Measurements from ENCODE around the gene DDX47. TPM values are rescaled to one million over a fixed set of nuclear protein-coding genes. Genes with fewer than 3 reads are reported as not detected.
A peak's percentile ranks its signal among the peaks of the same experiment; 100 is the strongest.

The DDX47 gene
- total RNA-seq (10 to 100 TPM; 39.6 to 51.4 (median 45.7) TPM), polyA plus RNA-seq (10 to 100 TPM; 44.5 to 69.5 (median 65.4) TPM)
- long read RNA-seq, donor 1, transcript DDX47-202 (12 exons, 1,817 nt): major isoform, 26 of 27 reads
- long read RNA-seq, donor 1, partial matches to known transcripts: 0 of 27 reads
- long read RNA-seq, donor 1, other reads (novel, unspliced or antisense): 1 of 27 reads
- long read RNA-seq, donor 2, transcript DDX47-202 (12 exons, 1,817 nt): major isoform, 56 of 65 reads
- long read RNA-seq, donor 2, partial matches to known transcripts: 3 of 65 reads
- long read RNA-seq, donor 2, other reads (novel, unspliced or antisense): 1 of 65 reads

DNA sequence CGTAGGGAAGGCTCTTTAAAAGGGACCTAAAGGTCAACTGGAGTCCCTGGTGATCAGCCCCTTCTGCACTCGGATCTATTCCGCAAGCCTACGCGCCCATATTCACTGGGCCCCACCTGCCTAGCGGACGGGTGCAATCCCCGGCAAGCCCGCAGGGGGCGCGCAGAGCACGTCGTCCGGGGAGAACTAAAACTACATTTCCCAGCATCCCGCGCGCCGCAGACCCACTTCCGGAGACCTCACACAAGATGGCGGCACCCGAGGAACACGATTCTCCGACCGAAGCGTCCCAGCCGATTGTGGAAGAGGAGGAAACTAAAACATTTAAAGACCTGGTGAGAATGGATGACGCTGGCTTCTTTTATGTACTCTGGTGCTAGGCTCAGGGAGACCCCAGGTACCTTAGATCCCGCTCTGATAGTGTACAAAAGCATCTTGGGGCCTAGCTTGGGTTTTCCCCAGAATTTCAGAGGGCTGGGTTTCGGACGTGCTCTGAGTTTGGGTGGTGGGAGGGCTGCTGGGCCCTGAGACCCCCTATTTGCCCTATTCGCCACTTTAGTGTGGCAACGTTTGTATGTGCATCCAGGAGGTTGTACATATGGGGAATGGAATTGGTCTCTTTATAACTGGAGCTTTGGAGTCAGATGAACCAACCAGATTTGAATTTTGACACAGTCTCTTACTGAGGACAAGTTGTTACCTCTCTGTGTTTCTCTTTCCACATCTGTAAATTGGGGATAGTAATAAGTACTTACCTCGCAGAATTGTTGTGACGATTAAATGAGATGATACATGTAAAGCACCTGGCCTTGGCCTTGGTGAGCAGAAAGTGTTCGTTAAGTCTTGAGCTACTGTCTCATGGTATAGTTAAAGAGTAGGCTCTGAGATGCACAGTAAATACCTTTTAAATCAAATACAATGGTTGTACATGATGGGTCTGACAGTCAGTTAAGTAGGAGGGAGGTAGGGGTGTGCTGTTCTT lies at the start of gene DDX47:
Gene DDX47 (plus strand): TSS at position 227 of the 982 bp plus-strand sequence. CDS start 22 bp downstream, at position 249.
- TF ChIP-seq, protein P1, sequence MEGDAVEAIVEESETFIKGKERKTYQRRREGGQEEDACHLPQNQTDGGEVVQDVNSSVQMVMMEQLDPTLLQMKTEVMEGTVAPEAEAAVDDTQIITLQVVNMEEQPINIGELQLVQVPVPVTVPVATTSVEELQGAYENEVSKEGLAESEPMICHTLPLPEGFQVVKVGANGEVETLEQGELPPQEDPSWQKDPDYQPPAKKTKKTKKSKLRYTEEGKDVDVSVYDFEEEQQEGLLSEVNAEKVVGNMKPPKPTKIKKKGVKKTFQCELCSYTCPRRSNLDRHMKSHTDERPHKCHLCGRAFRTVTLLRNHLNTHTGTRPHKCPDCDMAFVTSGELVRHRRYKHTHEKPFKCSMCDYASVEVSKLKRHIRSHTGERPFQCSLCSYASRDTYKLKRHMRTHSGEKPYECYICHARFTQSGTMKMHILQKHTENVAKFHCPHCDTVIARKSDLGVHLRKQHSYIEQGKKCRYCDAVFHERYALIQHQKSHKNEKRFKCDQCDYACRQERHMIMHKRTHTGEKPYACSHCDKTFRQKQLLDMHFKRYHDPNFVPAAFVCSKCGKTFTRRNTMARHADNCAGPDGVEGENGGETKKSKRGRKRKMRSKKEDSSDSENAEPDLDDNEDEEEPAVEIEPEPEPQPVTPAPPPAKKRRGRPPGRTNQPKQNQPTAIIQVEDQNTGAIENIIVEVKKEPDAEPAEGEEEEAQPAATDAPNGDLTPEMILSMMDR (IDR thresholded peaks at IDR 0.05): peak; percentile 96
- H3K4me3 ChIP-seq: peak within 1 kb of the TSS; percentile 78
- no peaks in the 10 kb centered on the region for H3K27me3 ChIP-seq (ENCODE audit: insufficient read depth in 3 of 3, low read length in 2 of 3)
- DNase-seq (peak; percentile 96 to 98), ATAC-seq (peak; percentile 99 to 100 (median 100))
- peaks cover 32% of the 10 kb centered on the region for H3K4me1 ChIP-seq
- peak within 1 kb of the TSS; percentile 77 for H3K27ac ChIP-seq
- intact Hi-C loops (cut with DNase I): loop anchor here in 1 of 2 donors (10.0 kb wide), 1 partner anchor 669 kb away; no protein-coding TSS in a partner anchor
- no peaks in the 10 kb centered on the region for H3K9me3 ChIP-seq
- H3K36me3 ChIP-seq (ENCODE audit: insufficient read depth in 1 of 2, low read depth in 1 of 2): peaks cover 5 to 22% of the 10 kb centered on the region in 2 donors
- WGBS, 3 donors: 2% methylated on average over 35 of the region's 35 CpGs

GRCh38 chr12:12764824-12765223 lies 48.3 kb upstream of the DDX47 start:
- no peaks in the 10 kb centered on the region for H3K36me3 ChIP-seq (ENCODE audit: insufficient read depth in 1 of 2, low read depth in 1 of 2)
- H3K27me3 ChIP-seq (ENCODE audit: insufficient read depth in 3 of 3, low read length in 2 of 3): no peaks in the 10 kb centered on the region
- H3K9me3 ChIP-seq: no peaks in the 10 kb centered on the region
- H3K27ac ChIP-seq: no peak overlapping the region
- intact Hi-C loops (cut with DNase I): no loop called here
- TF ChIP-seq, protein P1 (IDR thresholded peaks at IDR 0.05): no peak
- H3K4me3 ChIP-seq: no peak overlapping the region
- no peaks in the 10 kb centered on the region for H3K4me1 ChIP-seq
- no peak for ATAC-seq
- DNase-seq: no peak

DNA sequence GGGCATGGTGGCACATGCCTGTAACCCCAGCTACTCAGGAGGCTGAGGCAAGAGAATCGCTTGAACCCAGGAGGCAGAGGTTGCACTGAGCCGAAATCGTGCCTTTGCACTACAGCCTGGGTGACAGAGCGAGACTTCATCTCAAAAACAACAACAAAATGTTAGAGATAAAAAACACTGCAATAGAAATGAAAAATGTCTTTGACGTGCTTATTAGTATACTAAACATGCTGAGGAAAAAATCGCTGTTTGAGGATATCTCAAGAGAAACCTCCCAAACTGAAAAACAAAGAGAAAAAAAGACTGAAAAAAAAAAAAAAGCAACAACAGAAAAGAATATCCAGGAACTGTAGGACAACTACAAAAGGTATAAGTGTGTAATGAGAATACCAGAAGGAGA lies 42.9 kb upstream of the DDX47 start:
- no peaks in the 10 kb centered on the region for H3K36me3 ChIP-seq (ENCODE audit: insufficient read depth in 1 of 2, low read depth in 1 of 2)
- H3K27ac ChIP-seq: no peak overlapping the region
- intact Hi-C loops (cut with DNase I): no loop called here
- peaks cover 4% of the 10 kb centered on the region for H3K9me3 ChIP-seq
- TF ChIP-seq, protein P1 (IDR thresholded peaks at IDR 0.05): no peak
- DNase-seq (no peak), ATAC-seq (no peak)
- no peak overlapping the region for H3K4me3 ChIP-seq
- no peaks in the 10 kb centered on the region for H3K4me1 ChIP-seq
- no peaks in the 10 kb centered on the region for H3K27me3 ChIP-seq (ENCODE audit: insufficient read depth in 3 of 3, low read length in 2 of 3)
- WGBS, 3 donors: 96 to 97% (median 97%) methylated on average over 6 of the region's 6 CpGs

- intact Hi-C loops (cut with DNase I): no loop called here
- peaks cover 3% of the 10 kb centered on the region for H3K4me1 ChIP-seq
These were observed 38.4 kb upstream of the DDX47 start for GRCh38 chr12:12774791-12775190.

More at GRCh38 chr12:12774791-12775190, 38.4 kb upstream of the DDX47 start:
- no peak overlapping the region for H3K27ac ChIP-seq
- ATAC-seq: no peak
- TF ChIP-seq, protein P1 (IDR thresholded peaks at IDR 0.05): no peak
- no peaks in the 10 kb centered on the region for H3K27me3 ChIP-seq (ENCODE audit: insufficient read depth in 3 of 3, low read length in 2 of 3)
- no peak for DNase-seq
- no peaks in the 10 kb centered on the region for H3K36me3 ChIP-seq (ENCODE audit: insufficient read depth in 1 of 2, low read depth in 1 of 2)
- 83 to 87% (median 83%) methylated on average over 3 of the region's 3 CpGs for WGBS, 3 donors
- H3K9me3 ChIP-seq: peaks cover 4% of the 10 kb centered on the region
- H3K4me3 ChIP-seq: no peak overlapping the region

All from psoas muscle (tissue), 8 donors.